ENCODE data around the gene MAP3K10.

The MAP3K10 gene

DNA sequence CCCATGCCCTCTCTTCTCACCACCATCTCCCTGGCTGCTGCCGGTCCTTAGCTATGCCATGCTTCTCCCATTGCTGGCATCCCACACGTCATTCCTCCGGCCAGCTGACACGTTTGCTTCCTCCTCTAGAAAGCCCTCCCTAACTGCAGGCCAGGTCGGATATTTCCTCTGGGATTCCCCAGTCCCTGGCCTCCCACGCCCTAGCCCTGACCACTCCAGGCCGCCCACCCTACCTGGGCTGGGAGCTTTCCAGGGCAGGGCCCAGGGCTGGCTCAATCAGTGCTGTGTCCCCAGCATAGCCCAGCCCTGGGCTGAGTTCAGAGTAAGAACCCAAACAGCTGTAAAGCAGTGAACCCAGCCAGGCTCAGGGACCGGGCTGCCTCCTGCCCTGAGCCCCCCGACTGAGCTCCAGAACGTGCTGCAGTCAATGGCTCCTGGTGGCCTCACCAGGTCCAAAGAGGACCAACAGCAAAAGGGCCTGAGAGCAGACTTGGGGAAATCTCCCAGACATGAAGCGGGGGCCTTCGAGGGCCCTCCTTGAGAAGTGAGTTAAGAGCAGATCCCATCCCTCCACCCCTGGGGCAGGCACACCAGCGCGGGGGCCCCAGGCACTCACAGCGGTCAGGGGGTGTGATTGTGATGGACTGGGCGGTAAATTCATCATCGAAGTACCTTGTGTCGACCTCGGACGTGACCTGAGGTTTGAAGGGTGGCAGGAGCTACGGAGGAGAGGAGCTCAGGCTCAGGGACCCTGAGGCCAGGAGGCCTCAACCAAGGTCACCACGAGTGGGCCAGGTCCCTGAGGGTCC lies 43.4 kb downstream of the MAP3K10 start:
- FAIRE-seq: no peak

GRCh38 chr19:40235238-40236025 lies 44.2 kb downstream of the MAP3K10 start:
- no peak for FAIRE-seq

GRCh38 chr19:40236026-40236355 lies 44.8 kb downstream of the MAP3K10 start:
- FAIRE-seq: no peak

GRCh38 chr19:40236366-40236765 lies 45.1 kb downstream of the MAP3K10 start:
- FAIRE-seq: no peak

DNA sequence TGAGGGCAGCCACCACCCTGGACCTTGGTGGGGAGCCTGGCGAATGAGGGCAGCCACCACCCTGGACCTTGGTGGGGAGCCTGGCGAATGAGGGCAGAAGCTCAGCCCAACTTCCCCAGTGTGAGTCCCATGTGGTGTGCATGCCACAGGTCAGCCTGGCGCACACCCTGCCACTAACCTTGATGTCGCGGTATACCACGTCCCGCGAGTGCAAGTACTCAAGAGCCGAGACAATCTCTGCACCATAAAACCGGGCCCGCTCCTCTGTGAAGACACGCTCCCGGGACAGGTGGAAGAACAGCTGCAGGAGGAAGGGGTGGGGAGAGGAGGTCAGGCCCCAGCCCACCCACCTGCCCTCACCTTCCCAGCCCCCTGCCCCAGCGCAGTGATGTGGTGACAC lies 46.6 kb downstream of the MAP3K10 start:
- FAIRE-seq: no peak

GRCh38 chr19:40238775-40239174 lies 47.5 kb downstream of the MAP3K10 start:
- FAIRE-seq: no peak

- no peak for FAIRE-seq
Measured at GRCh38 chr19:40239415-40240226, 48.4 kb downstream of the MAP3K10 start.

DNA sequence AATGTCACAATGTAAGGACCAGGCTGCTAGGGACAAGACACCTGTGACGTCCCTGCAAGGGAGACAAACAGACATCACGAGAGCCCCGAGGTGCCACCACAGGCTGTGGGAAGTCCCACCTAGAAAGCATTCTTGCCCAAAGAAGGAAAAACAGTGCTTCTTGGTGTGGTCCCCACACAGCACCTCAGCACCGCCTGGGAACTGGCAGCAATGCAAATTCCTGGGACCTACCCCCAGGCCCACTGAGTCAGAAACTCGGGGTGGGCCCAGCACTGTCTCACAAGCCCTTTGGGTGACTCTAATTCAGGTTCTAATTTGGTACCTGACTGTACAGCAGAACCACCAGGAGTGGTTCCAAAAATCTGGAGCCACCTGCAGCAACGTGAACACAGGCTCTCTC lies 49.1 kb downstream of the MAP3K10 start:
- no peak for FAIRE-seq

- no peak for FAIRE-seq
Measured at GRCh38 chr19:40241125-40241808, 50.0 kb downstream of the MAP3K10 start.

GRCh38 chr19:40241809-40242384 lies 50.7 kb downstream of the MAP3K10 start:
- no peak for FAIRE-seq

DNA sequence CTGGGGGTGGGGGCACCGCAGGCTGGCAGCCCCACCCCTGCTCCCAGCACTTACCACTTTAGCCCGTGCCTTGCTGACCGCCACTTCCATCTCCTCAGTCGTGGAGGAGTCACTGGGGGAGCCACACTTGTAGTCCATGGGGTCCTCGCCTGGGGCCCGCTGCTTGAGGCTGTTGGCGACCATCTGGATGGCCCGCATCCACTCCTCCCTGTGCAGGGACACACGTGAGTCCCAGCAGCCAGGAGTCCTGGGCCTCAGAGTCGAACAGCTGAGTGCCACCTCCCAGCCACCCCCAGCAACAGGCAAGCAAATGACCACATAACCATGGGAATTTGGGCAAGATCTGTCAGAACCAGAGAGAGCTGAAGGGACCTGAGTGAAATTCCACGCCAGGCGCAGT lies 51.3 kb downstream of the MAP3K10 start:
- FAIRE-seq: no peak

GRCh38 chr19:40243181-40243580 lies 52.0 kb downstream of the MAP3K10 start:
- no peak for FAIRE-seq

- FAIRE-seq: no peak
Measured at GRCh38 chr19:40244579-40245317, 53.5 kb downstream of the MAP3K10 start.

GRCh38 chr19:40245506-40246128 lies 54.4 kb downstream of the MAP3K10 start:
- no peak for FAIRE-seq

GRCh38 chr19:40246292-40247073 lies 55.3 kb downstream of the MAP3K10 start:
- FAIRE-seq: no peak

GRCh38 chr19:40247178-40247577 lies 56.0 kb downstream of the MAP3K10 start:
- no peak for FAIRE-seq

GRCh38 chr19:40247735-40248262 lies 56.6 kb downstream of the MAP3K10 start:
- no peak for FAIRE-seq

DNA sequence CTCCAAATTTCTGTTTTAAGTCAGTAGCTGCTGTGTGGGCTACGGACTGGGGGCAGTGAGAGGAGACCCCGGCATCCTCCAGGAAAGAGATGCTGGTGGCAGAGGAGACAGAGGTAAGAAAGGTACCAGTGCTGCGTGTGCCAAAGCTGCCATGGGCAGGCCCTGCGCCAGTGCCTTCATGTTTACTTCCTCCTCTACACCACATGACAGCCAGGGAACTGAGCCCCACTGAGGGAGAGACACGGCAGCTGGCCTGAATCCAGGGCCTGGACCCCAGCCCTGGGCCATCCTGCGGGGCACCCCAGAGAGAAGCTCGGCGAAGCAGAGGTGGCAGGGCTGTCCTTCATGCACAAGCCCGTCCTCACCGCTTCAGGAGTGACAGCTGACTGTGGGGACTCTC lies 58.0 kb downstream of the MAP3K10 start:
- FAIRE-seq: no peak

DNA sequence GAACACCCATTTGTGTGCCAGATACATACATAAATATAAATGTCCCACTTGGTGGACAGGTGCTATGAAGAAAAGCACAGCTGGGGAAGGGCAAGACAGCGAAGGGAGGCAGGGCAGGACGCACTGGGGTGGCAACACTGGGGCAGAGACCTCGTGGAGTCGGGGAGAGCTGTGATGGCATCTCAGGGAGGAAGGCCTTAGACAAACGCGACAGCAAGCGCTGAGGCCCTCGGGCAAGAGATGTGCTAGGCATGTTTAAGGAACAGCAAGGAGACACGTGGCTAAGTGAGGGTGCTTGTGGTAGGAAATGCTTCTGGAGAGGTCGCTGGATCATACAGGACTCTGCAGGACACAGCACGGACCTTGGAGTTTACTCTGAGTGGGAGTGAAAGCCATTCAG lies 58.6 kb downstream of the MAP3K10 start:
- FAIRE-seq: no peak

DNA sequence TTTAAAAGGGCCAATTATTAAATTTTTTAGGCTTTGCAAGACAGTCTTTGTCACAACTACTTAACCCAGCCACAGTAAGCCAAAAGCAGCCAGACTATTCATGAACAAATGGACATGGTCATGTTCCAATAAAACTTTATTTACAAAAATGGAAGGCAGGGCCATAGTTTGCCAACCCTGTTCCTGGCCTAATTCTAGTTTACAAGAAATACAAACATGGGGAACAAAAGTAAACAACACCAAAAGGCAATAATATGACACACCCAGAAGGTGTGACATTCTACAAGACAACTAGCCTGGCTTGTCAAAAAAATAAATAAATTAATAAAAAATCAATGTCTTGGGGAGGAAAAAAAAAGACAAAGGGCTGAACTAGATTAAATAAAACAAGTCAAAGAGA lies 60.0 kb downstream of the MAP3K10 start:
- no peak for FAIRE-seq
